LNCAP (cell line): ENCODE measurements around the gene COL19A1.

ENCODE experiments used
- TF ChIP-seq, protein P1 (sequence below): fragments of 450-650 bp; IDR thresholded peaks from 2 replicates; pipeline ENCODE4 v1.5.1; 2017; ENCODE audit warnings: mild to moderate bottlenecking

Gene COL19A1

DNA sequence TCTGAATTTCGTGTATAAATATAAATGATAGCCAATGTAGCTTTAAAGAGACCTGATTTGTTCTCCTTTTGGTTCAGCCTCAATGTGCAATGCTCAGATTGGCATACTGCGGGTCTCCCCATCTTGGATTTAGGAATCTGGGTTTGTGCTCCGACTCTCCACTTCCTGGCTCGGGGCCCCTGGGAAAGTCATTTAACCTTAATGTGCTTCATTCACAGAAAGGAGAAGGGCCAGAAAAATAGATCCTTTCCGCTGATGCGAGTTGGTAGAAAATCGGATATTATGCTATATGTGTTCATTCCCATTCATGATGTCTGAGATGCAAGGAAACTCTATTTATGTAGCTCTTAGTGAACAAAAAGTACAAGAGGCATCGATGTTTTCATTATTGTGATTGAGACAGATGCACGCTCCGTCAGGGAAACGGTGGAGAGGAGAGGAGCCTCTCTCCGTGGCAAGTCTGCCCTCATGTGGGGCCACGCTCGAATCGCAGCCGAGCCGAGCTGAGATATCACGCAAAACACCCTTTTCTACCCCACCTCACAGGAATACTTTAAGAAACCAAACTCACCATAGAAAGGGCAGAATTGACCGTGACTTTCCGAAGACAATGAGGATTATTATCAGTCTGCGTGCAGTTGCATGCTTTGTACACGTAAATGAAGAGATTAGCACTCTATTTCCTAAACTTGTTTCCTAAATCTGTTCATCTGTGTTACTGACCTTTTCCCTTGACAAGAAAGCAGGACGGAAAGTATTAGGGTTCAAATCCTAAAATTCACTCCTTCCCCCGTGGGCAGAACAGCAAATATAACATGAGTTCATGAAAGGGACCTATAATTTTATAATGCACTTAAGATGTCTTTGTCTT is 300.0 kb downstream of the COL19A1 start:
- TF ChIP-seq, protein P1, sequence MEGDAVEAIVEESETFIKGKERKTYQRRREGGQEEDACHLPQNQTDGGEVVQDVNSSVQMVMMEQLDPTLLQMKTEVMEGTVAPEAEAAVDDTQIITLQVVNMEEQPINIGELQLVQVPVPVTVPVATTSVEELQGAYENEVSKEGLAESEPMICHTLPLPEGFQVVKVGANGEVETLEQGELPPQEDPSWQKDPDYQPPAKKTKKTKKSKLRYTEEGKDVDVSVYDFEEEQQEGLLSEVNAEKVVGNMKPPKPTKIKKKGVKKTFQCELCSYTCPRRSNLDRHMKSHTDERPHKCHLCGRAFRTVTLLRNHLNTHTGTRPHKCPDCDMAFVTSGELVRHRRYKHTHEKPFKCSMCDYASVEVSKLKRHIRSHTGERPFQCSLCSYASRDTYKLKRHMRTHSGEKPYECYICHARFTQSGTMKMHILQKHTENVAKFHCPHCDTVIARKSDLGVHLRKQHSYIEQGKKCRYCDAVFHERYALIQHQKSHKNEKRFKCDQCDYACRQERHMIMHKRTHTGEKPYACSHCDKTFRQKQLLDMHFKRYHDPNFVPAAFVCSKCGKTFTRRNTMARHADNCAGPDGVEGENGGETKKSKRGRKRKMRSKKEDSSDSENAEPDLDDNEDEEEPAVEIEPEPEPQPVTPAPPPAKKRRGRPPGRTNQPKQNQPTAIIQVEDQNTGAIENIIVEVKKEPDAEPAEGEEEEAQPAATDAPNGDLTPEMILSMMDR = peak; percentile 79

DNA sequence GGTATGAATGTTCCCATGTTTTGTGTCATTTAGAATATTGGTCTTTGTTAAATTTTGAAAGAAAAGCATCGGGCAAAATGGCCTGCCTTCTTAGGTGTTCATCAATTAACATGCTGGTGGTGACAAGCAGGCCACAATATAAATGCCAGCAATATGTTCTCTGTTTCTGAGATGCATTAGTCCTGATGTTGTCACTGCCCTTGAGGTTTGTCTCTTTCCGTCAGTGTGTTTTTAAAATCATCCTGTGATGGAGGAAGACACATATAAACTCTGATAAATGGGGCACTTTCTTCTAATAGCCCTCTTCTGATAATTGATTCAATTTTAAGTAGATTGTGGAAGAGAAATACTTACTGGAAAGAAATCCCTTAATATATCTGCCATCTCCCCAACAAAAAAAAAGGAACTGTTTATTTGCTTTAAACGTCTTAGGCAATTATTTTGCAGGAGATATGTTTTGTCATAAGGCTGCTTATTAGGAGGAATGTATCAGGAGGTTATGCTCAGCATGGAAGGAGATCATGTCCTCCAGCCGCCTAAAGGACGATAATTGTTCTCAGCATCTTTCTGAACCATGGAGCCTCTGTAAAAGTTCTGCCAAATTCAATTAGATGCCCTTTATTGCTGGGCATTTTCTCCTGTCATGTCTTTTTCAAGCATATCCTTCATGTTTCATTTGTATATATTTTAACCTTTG is 302.5 kb downstream of the COL19A1 start:
- TF ChIP-seq, protein P1 = no peak

DNA sequence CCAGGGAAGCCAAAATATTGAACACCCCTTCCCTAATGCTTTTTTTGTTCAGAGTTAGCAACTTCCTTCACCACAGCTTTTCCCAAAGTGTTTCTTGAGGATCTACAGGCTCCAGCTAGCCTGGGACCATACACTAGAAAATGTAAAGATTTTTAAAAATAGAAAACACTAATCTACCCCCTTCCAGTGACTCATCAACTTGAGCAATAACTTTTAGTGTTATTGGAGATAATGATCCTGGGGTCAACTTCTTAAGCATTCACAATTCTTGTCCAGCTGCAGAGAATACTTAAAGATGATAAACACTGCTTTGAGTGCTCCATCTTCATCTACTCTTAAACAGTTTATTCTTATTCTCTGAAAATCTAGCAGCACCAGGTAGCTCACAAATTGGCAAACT is 304.9 kb downstream of the COL19A1 start:
- TF ChIP-seq, protein P1 = no peak

DNA sequence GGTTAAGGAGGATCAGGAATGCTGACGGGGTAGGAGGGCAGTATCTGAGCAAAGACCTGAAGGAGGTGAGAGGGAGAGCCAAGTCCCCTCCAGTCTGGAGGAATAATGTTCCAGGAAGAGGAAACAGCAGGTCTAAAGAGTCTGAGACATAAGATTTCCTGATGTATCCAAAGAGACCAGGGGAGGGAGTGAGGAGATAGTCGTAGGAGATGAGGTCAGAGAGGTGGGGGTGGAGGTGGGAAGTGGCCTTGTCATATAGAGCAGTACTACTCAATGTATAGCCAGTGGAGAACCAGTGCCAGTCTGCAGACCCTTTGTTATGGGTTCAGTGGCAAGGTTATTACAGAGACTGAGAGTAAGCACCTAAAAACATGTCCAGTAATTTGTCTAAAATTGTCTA is 305.9 kb downstream of the COL19A1 start:
- TF ChIP-seq, protein P1 = no peak

DNA sequence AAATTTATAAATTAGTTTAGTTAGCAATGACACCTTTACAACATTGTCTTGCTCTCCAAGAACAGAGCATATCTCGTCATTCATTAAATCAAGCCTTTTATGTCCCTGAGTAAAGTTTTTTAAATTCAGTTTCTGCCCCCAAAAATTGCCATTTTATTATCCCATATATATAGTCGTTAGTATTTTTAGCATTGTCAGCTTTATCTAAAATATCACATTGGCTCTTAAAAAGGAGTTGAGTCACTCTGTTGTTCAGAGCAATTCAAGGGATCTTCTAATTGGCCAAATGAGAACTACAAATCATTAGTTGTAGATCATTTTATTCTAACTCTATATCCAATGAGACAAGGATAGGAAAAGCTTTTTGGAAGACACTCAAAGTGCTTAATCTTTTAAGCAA is 309.4 kb downstream of the COL19A1 start:
- TF ChIP-seq, protein P1 = no peak

DNA sequence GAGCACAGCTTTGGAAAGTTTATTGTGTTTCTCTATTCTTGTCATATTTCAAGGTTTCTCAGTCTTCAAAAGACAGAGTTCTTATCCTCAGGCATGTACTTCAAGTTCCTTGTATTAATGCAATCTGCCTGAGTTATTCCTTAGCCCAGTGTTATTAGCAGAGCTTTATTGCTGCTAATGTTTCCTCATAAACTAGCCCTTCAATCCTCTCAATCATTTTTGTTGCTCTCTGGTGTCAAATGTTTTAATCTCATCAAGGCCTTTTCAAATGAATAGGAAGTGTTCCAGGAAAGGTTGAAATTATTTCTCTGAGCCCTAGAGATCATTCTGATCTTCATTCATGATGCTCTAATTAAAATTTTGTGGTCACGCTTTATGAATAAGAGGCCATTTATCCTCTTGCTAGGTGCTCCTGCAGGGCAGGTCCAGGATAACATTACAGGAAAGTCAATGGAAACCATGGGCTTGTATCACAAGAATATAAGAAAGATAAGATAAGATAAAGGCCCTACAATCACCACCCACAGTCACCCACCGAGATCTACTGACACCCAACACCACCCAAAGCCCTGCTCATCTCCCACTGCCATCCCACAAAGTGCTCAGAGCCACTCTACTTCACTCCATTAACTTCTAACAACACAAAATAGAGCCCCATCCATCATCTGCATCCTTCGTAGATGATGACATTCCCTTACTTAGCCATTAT is 310.6 kb downstream of the COL19A1 start:
- TF ChIP-seq, protein P1 = no peak

DNA sequence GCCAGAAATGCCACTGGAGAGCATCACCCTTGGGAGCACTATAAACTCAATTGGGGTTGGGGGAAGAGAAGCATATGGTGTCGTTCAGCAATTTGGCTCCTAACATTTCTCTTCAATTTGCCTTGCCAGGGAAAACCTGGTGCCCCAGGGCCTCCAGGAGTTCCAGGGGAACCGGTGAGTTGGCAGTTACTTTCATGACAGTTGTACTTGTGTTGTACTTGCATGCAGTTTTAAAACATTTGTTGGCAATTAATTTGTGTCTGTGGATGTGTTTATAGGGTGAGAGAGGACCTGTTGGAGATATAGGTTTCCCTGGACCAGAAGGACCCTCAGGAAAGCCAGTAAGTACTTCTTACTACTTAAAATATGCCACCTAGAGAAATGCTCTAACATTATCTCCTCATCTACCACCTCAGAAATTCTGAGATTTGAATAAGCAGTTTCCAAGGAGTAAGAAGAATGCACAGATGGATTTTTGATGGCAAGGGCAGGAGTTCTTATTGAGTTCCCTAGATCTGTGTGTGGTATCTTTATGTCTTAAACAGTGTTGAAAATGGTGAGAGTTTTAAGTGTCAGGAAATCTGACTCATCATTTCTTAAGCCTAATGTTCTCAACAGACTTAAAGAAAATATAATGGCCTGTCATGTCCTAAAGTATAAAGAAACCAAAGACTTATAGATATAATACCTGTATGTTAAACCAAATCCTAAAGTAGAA is 314.0 kb downstream of the COL19A1 start:
- TF ChIP-seq, protein P1 = no peak
